PC-3 (cell line): ENCODE results near the gene AGPAT1. TPM values are rescaled to one million over a fixed set of nuclear protein-coding genes. Genes with fewer than 3 reads are reported as not detected.
"Not testable (repeated sequence)": the region's sequence is repeated elsewhere in the genome, so short reads cannot be mapped to it uniquely, and the experiment has no call there.

Source experiments
- ATAC-seq: fragments of 200-7000 bp; cut with Tn5 transposase; 2 replicates; pipeline ENCODE4 v1.9.1; 2020; ENCODE audit warnings: mild to moderate bottlenecking, moderate library complexity
- BruUV-seq: library from RNA; stranded (reverse); fragments of 400-500 nt; replicated peaks from 2 replicates; lab custom pipeline; 2021; lab: Mats Ljungman, UMichigan
- CTCF ChIA-PET: fragments of 300-600 bp; sonication (Branson Sonifier 250); formaldehyde crosslinking; loops from one replicate; lab custom pipeline; 2022; ENCODE audit warnings: antibody characterized with exemption; lab: Charles Lee
- POLR2A ChIA-PET: fragments of 300-600 bp; sonication (Branson Sonifier 250); formaldehyde crosslinking; loops from one replicate; lab custom pipeline; 2022; ENCODE audit warnings: antibody characterized with exemption; ENCODE audit not compliant: unreplicated experiment; lab: Charles Lee
- DNase-seq: peaks from one replicate; pipeline ENCODE4 v3.0.0-alpha.2; 2015
- H2AFZ ChIP-seq: fragments of 300-600 bp; sonication (generic); 2 replicates; pipeline ENCODE4 v1.6.0; 2016; ENCODE audit warnings: antibody characterized with exemption, low read length
- H3F3A ChIP-seq: fragments of 300-600 bp; sonication (generic); one replicate; pipeline ENCODE4 v1.6.0; 2017; ENCODE audit warnings: antibody characterized with exemption, low read length, control low read depth, mild to moderate bottlenecking; ENCODE audit not compliant: unreplicated experiment
- H3K27ac ChIP-seq: fragments of 300-600 bp; sonication (generic); 2 replicates; pipeline ENCODE4 v1.5.1; 2016; ENCODE audit warnings: mild to moderate bottlenecking, low read length
- H3K27me3 ChIP-seq: fragments of 300-600 bp; sonication (generic); 2 replicates; pipeline ENCODE4 v1.6.1; 2016; ENCODE audit warnings: low read length, mixed read lengths
- H3K36me3 ChIP-seq: fragments of 300-600 bp; sonication (generic); 2 replicates; pipeline ENCODE4 v1.6.1; 2016; ENCODE audit warnings: low read depth, mixed run types, low read length, mixed read lengths
- H3K4me1 ChIP-seq: fragments of 300-600 bp; sonication (generic); 2 replicates; pipeline ENCODE4 v1.5.1; 2016; ENCODE audit warnings: low read length; ENCODE audit not compliant: insufficient read depth
- H3K4me2 ChIP-seq: fragments of 300-600 bp; sonication (generic); 2 replicates; pipeline ENCODE4 v1.6.0; 2016; ENCODE audit warnings: low read length
- H3K4me3 ChIP-seq: fragments of 300-600 bp; sonication (generic); 2 replicates; pipeline ENCODE4 v1.5.1; 2016; ENCODE audit warnings: mild to moderate bottlenecking, low read length, mixed read lengths
- H3K79me2 ChIP-seq: fragments of 300-600 bp; sonication (generic); 2 replicates; pipeline ENCODE4 v1.6.1; 2017; ENCODE audit warnings: low read length, mixed read lengths
- H3K9ac ChIP-seq: fragments of 300-600 bp; sonication (generic); 2 replicates; pipeline ENCODE4 v1.6.0; 2016; ENCODE audit warnings: mild to moderate bottlenecking, low read length
- H3K9me2 ChIP-seq: fragments of 300-600 bp; sonication (generic); replicated peaks from 2 replicates; pipeline ENCODE4 v1.6.1; 2016; ENCODE audit warnings: mixed run types, low read length, mixed read lengths
- H3K9me3 ChIP-seq: fragments of 300-600 bp; sonication (generic); 2 replicates; pipeline ENCODE4 v1.6.1; 2016; ENCODE audit warnings: low read length, mixed read lengths
- H4K20me1 ChIP-seq: fragments of 300-600 bp; sonication (generic); 2 replicates; pipeline ENCODE4 v1.6.1; 2016; ENCODE audit warnings: low read length, mixed read lengths
- EZH2 ChIP-seq: fragments of 300-600 bp; sonication (generic); IDR thresholded peaks from one replicate; pipeline ENCODE4 v1.6.1; 2017; ENCODE audit warnings: antibody characterized with exemption, mild to moderate bottlenecking, low read length; ENCODE audit not compliant: unreplicated experiment
- EZH2phosphoT487 ChIP-seq: fragments of 300-600 bp; sonication (generic); IDR thresholded peaks from 2 replicates; pipeline ENCODE4 v1.6.1; 2018; ENCODE audit warnings: mild to moderate bottlenecking, antibody characterized with exemption, low read length, borderline replicate concordance
- intact Hi-C: fragments of 100-400 bp; cut with micrococcal nuclease; formaldehyde crosslinking; loops from 2 replicates; pipeline ENCODE4 v1.9.0; 2023
- total RNA-seq: library from RNA; depleted of rRNA; stranded (reverse); fragments of >200 nt; gene quantifications from 2 replicates; pipeline ENCODE4 v1.2.3, GENCODE V29; 2014
- TF ChIP-seq, protein P1 (sequence below): fragments of 300-600 bp; sonication (generic); conservative IDR thresholded peaks from 2 replicates; pipeline ENCODE4 v1.5.1; 2017; ENCODE audit warnings: antibody characterized with exemption, low read depth, mild to moderate bottlenecking, low read length

Gene AGPAT1
- total RNA-seq, 1 experiment from 2014 or later = 59.6 TPM

DNA sequence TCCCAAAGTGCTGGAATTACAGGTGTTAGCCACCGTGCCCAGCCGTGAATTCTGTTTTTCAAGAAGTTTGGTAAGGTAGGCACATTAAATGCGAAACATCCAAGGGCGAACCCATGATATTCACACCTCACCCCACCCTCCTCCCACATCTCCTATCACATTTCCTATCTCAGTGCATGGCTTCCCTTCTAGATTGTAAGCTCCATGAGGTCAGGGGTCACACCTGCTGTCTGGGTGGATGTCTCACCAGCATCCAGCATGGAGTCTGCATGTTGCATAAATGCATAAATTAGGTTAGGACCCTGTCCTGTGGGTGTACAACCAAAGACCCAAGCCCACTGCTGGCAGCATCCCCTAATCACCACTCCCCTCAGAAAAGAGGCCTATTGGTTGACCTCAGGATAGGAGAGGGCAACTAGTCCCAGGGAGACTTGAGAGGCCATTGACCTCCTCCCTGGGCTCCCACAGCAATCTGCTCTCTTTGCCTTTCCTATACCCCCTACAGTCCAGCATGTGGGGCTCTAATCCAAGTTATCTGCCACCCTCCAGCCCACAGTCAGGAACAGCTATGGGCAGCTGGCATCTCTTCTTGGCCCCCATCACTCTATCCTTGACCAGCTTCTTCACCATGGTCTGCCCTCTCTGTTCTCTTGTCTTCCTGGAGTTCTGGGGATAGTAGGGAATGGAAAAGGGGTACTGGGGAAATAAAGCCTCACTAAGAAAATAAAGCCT lies 28.3 kb downstream of the AGPAT1 start:
- H3K9me3 ChIP-seq = no peaks in the 10 kb centered on the region
- no peak overlapping the region for H3K4me2 ChIP-seq
- H4K20me1 ChIP-seq = no peaks in the 10 kb centered on the region
- no peaks in the 10 kb centered on the region for H3K79me2 ChIP-seq
- no peak overlapping the region for H2AFZ ChIP-seq
- no peak overlapping the region for H3K4me3 ChIP-seq
- intact Hi-C loops = no loop called here
- TF ChIP-seq EZH2phosphoT487 (no peak), EZH2 (no peak)
- TF ChIP-seq, protein P1, sequence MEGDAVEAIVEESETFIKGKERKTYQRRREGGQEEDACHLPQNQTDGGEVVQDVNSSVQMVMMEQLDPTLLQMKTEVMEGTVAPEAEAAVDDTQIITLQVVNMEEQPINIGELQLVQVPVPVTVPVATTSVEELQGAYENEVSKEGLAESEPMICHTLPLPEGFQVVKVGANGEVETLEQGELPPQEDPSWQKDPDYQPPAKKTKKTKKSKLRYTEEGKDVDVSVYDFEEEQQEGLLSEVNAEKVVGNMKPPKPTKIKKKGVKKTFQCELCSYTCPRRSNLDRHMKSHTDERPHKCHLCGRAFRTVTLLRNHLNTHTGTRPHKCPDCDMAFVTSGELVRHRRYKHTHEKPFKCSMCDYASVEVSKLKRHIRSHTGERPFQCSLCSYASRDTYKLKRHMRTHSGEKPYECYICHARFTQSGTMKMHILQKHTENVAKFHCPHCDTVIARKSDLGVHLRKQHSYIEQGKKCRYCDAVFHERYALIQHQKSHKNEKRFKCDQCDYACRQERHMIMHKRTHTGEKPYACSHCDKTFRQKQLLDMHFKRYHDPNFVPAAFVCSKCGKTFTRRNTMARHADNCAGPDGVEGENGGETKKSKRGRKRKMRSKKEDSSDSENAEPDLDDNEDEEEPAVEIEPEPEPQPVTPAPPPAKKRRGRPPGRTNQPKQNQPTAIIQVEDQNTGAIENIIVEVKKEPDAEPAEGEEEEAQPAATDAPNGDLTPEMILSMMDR = no peak
- ChIA-PET CTCF (no interaction called here), POLR2A (no interaction called here)
- H3K9ac ChIP-seq = no peak overlapping the region
- no peaks in the 10 kb centered on the region for H3K4me1 ChIP-seq
- no peak overlapping the region for H3K27ac ChIP-seq
- H3K9me2 ChIP-seq = no peaks in the 10 kb centered on the region
- H3K36me3 ChIP-seq = no peaks in the 10 kb centered on the region
- DNase-seq = no peak
- no peaks in the 10 kb centered on the region for H3F3A ChIP-seq
- H3K27me3 ChIP-seq = no peaks in the 10 kb centered on the region
- ATAC-seq = peak; percentile 33; the same call in 1 of the 2 replicates
- BruUV-seq = no TSS peak

DNA sequence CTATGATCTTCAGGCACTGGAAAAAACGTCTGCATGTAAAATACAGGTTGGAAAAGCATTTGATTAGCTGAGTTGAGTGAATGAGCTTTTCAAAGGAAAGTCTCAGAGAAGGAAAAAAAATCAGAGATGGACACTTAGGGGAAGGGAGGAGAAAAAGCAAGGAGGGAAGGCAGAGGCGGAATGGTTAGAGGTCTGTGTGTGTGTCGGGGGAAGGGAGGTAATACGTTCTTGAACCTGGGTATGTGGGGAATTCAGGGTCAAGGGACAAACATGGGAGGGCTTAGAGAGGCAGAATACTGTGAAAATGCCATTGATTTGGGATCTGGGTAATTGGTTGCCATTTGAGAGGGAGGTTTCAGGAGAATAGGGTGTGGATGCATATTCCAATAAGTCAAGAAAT lies 29.2 kb downstream of the AGPAT1 start:
- H4K20me1 ChIP-seq = no peaks in the 10 kb centered on the region
- no peaks in the 10 kb centered on the region for H3F3A ChIP-seq
- TF ChIP-seq EZH2phosphoT487 = no peak
- TF ChIP-seq, protein P1 = no peak
- TF ChIP-seq EZH2 = no peak
- ChIA-PET POLR2A (no interaction called here), CTCF (no interaction called here)
- H3K9me3 ChIP-seq = no peaks in the 10 kb centered on the region
- H3K36me3 ChIP-seq = no peaks in the 10 kb centered on the region
- H3K4me2 ChIP-seq = no peak overlapping the region
- H3K9ac ChIP-seq = no peak overlapping the region
- no peaks in the 10 kb centered on the region for H3K27me3 ChIP-seq
- DNase-seq = no peak
- no peaks in the 10 kb centered on the region for H3K9me2 ChIP-seq
- no peak for ATAC-seq
- no peak overlapping the region for H3K27ac ChIP-seq
- H3K79me2 ChIP-seq = no peaks in the 10 kb centered on the region
- no peak overlapping the region for H3K4me3 ChIP-seq
- H2AFZ ChIP-seq = no peak overlapping the region
- H3K4me1 ChIP-seq = no peaks in the 10 kb centered on the region
- BruUV-seq = no TSS peak
- intact Hi-C loops = no loop called here

DNA sequence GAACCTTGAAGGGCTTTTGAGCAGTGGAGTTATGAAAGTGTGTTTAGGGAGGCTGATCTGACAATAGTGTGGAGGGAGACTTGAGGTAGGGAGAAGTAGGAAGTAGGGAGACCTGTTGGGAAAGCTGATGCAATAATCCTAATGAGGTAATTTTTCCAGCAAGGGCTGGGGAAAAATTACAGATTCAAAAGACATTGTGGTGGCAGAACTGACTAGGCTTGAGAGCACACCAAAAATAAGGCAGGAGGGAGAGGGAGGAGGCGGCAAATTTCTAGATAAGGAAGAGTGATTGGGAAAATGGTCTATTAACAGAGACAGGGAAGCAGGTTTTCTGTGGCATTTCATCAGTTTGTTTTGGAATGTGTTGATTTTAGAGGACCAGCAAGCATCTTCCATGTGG lies 29.6 kb downstream of the AGPAT1 start:
- no peak overlapping the region for H3K4me3 ChIP-seq

DNA sequence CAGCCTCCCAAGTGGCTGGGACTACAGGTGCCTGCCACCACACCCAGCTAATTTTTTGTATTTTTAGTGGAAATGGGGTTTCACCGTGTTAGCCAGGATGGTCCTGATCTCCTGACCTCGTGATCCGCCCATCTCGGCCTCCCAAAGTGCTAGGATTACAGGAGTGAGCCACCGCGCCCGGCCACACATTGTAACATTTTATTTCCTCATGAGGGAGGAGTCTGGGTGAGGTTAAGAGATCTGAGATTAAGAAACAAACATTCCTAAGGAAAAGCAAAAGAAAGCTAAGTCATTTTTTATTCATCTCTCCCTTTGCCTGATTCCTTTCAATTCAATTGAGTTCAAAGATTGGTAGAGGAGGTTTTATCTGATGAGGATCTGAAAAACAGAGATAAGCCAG lies 31.6 kb downstream of the AGPAT1 start:
- H3K27me3 ChIP-seq, H3F3A ChIP-seq, intact Hi-C loops, H3K4me3 ChIP-seq, H3K36me3 ChIP-seq, H3K9me3 ChIP-seq, ATAC-seq, H3K9me2 ChIP-seq, H3K27ac ChIP-seq, DNase-seq, H3K9ac ChIP-seq, H3K4me2 ChIP-seq, POLR2A ChIA-PET, CTCF ChIA-PET, BruUV-seq, H3K4me1 ChIP-seq, H3K79me2 ChIP-seq, H4K20me1 ChIP-seq: not testable (repeated sequence)
- H2AFZ ChIP-seq = peak overlapping the region; percentile 43; the same call in 1 of the 2 replicates

More for the DNA sequence above, 29.6 kb downstream of the AGPAT1 start:
- H3K79me2 ChIP-seq = no peaks in the 10 kb centered on the region
- no peaks in the 10 kb centered on the region for H3K27me3 ChIP-seq
- no peak for ATAC-seq
- no peak overlapping the region for H2AFZ ChIP-seq
- no peaks in the 10 kb centered on the region for H3K9me2 ChIP-seq
- no peaks in the 10 kb centered on the region for H4K20me1 ChIP-seq
- H3K9ac ChIP-seq = no peak overlapping the region
- no TSS peak for BruUV-seq
- H3K27ac ChIP-seq = no peak overlapping the region
- no peaks in the 10 kb centered on the region for H3K9me3 ChIP-seq
- intact Hi-C loops = no loop called here
- H3K36me3 ChIP-seq = no peaks in the 10 kb centered on the region
- ChIA-PET CTCF (no interaction called here), POLR2A (no interaction called here)
- no peaks in the 10 kb centered on the region for H3K4me1 ChIP-seq
- no peak for DNase-seq
- H3K4me2 ChIP-seq = no peak overlapping the region
- H3F3A ChIP-seq = no peaks in the 10 kb centered on the region
- TF ChIP-seq, protein P1 = no peak
- TF ChIP-seq EZH2 (no peak), EZH2phosphoT487 (no peak)
